ENCODE measurements around the gene UNK. TPM values are rescaled to one million over a fixed set of nuclear protein-coding genes. Genes with fewer than 3 reads are reported as not detected.

The UNK gene
- total RNA-seq, 1 experiment from 2014 or later, result 32.1 TPM

GRCh38 chr17:75774991-75775668 lies 9.5 kb upstream of the UNK start:
- in situ Hi-C loops (cut with HindIII; ENCODE audit: low pct_unique_long_range_greater_than_20kb, low sequenced_read_pairs) (no loop called here), intact Hi-C loops (cut with micrococcal nuclease; ENCODE audit: unreplicated experiment) (no loop called here)
- Histone ChIP-seq H3K27me3 (ENCODE audit: control insufficient read depth, insufficient read depth, low read length) (no peaks in the 10 kb centered on the region), H3K4me1 (ENCODE audit: control insufficient read depth, insufficient read depth, low read length) (peaks cover 19% of the 10 kb centered on the region), H3K9me3 (ENCODE audit: control insufficient read depth, insufficient read depth, low read depth, low read length) (no peaks in the 10 kb centered on the region), H3K36me3 (ENCODE audit: control insufficient read depth, insufficient read depth, low read length) (peaks cover 28% of the 10 kb centered on the region), H3K4me3 (ENCODE audit: low read depth in 2 of 2, low read length in 2 of 2) (no peak overlapping the region), H3K27ac (ENCODE audit: low read length) (no peak overlapping the region)
- no TSS peak for BruUV-seq (replicated peaks)
- TF ChIP-seq SIN3A (IDR thresholded peaks at IDR 0.05; ENCODE audit: borderline replicate concordance, insufficient read depth, low read depth, low read length), result 0 out of 2 replicates have a peak, but pooled peaks have one; percentile 52
- TF ChIP-seq, protein P1, sequence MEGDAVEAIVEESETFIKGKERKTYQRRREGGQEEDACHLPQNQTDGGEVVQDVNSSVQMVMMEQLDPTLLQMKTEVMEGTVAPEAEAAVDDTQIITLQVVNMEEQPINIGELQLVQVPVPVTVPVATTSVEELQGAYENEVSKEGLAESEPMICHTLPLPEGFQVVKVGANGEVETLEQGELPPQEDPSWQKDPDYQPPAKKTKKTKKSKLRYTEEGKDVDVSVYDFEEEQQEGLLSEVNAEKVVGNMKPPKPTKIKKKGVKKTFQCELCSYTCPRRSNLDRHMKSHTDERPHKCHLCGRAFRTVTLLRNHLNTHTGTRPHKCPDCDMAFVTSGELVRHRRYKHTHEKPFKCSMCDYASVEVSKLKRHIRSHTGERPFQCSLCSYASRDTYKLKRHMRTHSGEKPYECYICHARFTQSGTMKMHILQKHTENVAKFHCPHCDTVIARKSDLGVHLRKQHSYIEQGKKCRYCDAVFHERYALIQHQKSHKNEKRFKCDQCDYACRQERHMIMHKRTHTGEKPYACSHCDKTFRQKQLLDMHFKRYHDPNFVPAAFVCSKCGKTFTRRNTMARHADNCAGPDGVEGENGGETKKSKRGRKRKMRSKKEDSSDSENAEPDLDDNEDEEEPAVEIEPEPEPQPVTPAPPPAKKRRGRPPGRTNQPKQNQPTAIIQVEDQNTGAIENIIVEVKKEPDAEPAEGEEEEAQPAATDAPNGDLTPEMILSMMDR (IDR thresholded peaks at IDR 0.05), result no peak
- DNase-seq (ENCODE audit: low read depth, low spot score), result no peak
- ChIA-PET CTCF (no interaction called here), POLR2A (interaction anchor here (0.5 to 0.8 kb wide), 5 partner anchors 10 to 493 kb away, joined by 3 to 5 read pairs (median 3); partner anchors contain the start of genes GALK1 and TRIM65)
- ATAC-seq, result no peak

DNA sequence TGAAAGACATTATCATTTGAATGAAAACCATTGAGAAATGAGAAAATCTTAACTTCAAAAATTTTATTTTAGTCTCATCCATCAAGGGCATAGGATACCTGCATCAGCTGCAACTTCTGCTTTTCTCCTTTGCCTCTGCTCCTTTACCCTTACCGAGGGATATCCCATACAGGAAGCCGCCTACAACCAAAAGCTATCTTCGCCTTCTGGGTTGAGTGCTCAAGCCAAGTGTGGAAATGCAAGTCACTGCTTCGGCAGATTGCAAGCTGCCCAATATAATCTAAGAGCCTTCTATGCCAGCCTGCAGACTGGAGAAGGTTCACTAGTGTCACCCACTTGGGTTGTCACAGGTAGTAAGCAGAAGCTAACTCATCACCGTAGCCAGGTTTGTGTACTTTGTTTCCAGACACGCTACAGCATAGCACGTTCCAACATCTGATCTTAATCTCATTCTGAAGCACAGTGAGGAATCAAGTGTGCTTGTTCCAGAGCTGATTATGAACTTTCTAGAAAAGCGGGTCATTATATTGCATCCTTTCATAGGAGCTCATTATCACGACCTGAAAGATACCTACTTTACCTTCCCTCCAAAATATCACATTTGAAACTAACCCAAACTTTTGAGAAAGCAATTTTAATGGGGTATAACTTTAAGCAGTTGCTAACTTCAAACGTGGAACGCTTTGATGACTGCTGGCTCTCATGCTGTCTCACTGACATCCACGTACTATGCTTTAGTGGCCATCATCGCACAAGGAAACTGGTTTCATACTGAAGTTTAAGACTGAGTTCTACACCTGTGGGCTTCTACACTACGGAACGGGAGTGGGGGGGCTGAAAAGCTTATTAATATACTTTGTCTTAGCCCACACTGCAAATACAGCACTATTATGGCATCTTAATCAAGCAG lies 8.0 kb upstream of the UNK start:
- Histone ChIP-seq H3K9me3 (ENCODE audit: control insufficient read depth, insufficient read depth, low read depth, low read length) (no peaks in the 10 kb centered on the region), H3K27ac (ENCODE audit: low read length) (peak overlapping the region; percentile 40; the same call in 1 of the 2 replicates), H3K27me3 (ENCODE audit: control insufficient read depth, insufficient read depth, low read length) (no peaks in the 10 kb centered on the region), H3K4me1 (ENCODE audit: control insufficient read depth, insufficient read depth, low read length) (peaks cover 24% of the 10 kb centered on the region), H3K36me3 (ENCODE audit: control insufficient read depth, insufficient read depth, low read length) (peaks cover 28% of the 10 kb centered on the region), H3K4me3 (ENCODE audit: low read depth in 2 of 2, low read length in 2 of 2) (peak overlapping the region in 1 of 2 experiments; percentile 95; a peak in 2 of 4 replicates)
- TF ChIP-seq, protein P1 (IDR thresholded peaks at IDR 0.05), result no peak
- TF ChIP-seq TCF7L2 (IDR thresholded peaks at IDR 0.05; ENCODE audit: low read depth, low read length), result no peak
- no peak for TF ChIP-seq REST (IDR thresholded peaks at IDR 0.05; ENCODE audit: insufficient read depth in 1 of 2, low read depth in 2 of 2, low read length in 1 of 2)
- 0 out of 2 replicates have a peak, but pooled peaks have one; percentile 1 for TF ChIP-seq SIN3A (IDR thresholded peaks at IDR 0.05; ENCODE audit: borderline replicate concordance, insufficient read depth, low read depth, low read length)
- peak; percentile 65 for TF ChIP-seq POLR2AphosphoS5 (IDR thresholded peaks at IDR 0.05; ENCODE audit: low read depth, low read length)
- ATAC-seq, result no peak
- ChIA-PET CTCF (interaction anchor here (1.0 kb wide), 1 partner anchor 53 kb away, joined by 3 read pairs; no protein-coding TSS in a partner anchor), POLR2A (interaction anchor here (0.7 to 1.2 kb wide), 4 partner anchors 12 to 101 kb away, joined by 3 to 7 read pairs (median 3); partner anchors contain the start of genes GALK1 and WBP2)
- no peak for DNase-seq (ENCODE audit: low read depth, low spot score)
- in situ Hi-C loops (cut with HindIII; ENCODE audit: low pct_unique_long_range_greater_than_20kb, low sequenced_read_pairs) (no loop called here), intact Hi-C loops (cut with micrococcal nuclease; ENCODE audit: unreplicated experiment) (no loop called here)
- BruUV-seq (replicated peaks), result no TSS peak

All from Panc1 (cell line).